SW480 (cell line): ENCODE results near the gene MEOX2.

Experiments used
- DNase-seq: peaks from one replicate; pipeline ENCODE4 v3.0.0-alpha.2; 2016; ENCODE audit warnings: low spot score

MEOX2 gene

GRCh38 chr7:15686295-15686956 is at the start of gene MEOX2:
TSS of gene MEOX2 (minus strand) at chr7:15686683. CDS start at chr7:15686402, 281 bp downstream.
- peak; percentile 31 for DNase-seq

- no peak for DNase-seq
Observed at GRCh38 chr7:15729746-15730145, 43.3 kb upstream of the MEOX2 start.

- no peak for DNase-seq
Observed at GRCh38 chr7:15725051-15725450, 38.6 kb upstream of the MEOX2 start.

- DNase-seq, result no peak
Observed at GRCh38 chr7:15723841-15724240, 37.4 kb upstream of the MEOX2 start.

GRCh38 chr7:15720849-15721471 is 34.5 kb upstream of the MEOX2 start:
- DNase-seq, result peak; percentile 31

GRCh38 chr7:15719311-15719710 is 32.8 kb upstream of the MEOX2 start:
- DNase-seq, result no peak

GRCh38 chr7:15715435-15715834 is 29.0 kb upstream of the MEOX2 start:
- DNase-seq, result no peak

- DNase-seq, result no peak
Observed at GRCh38 chr7:15709978-15710377, 23.5 kb upstream of the MEOX2 start.

GRCh38 chr7:15707570-15707969 is 21.1 kb upstream of the MEOX2 start:
- no peak for DNase-seq

- DNase-seq, result no peak
Observed at GRCh38 chr7:15703732-15704131, 17.2 kb upstream of the MEOX2 start.

- DNase-seq, result no peak
Observed at GRCh38 chr7:15692501-15693020, 6.1 kb upstream of the MEOX2 start.

GRCh38 chr7:15688911-15689310 is 2.4 kb upstream of the MEOX2 start:
- no peak for DNase-seq

GRCh38 chr7:15688279-15688626 is 1.8 kb upstream of the MEOX2 start:
- no peak for DNase-seq

GRCh38 chr7:15687546-15688278 is 1.2 kb upstream of the MEOX2 start:
- DNase-seq, result no peak

GRCh38 chr7:15686957-15687545 is 568 bp upstream of the MEOX2 start:
- no peak for DNase-seq

GRCh38 chr7:15685358-15686294 is 857 bp downstream of the MEOX2 start:
- DNase-seq, result no peak

GRCh38 chr7:15684871-15685270 is 1.6 kb downstream of the MEOX2 start:
- no peak for DNase-seq

- DNase-seq, result no peak
Observed at GRCh38 chr7:15684111-15684800, 2.2 kb downstream of the MEOX2 start.

- no peak for DNase-seq
Observed at GRCh38 chr7:15682751-15683245, 3.7 kb downstream of the MEOX2 start.

- no peak for DNase-seq
Observed at GRCh38 chr7:15682111-15682510, 4.4 kb downstream of the MEOX2 start.

- DNase-seq, result no peak
Observed at GRCh38 chr7:15681631-15682030, 4.9 kb downstream of the MEOX2 start.
